H1 (cell line): Measurements from ENCODE around the gene C9. TPM values are rescaled to one million over a fixed set of nuclear protein-coding genes. Genes with fewer than 3 reads are reported as not detected.

ENCODE experiments used
- BACH1 ChIP-seq: IDR thresholded peaks from 2 replicates; pipeline ENCODE4 v1.6.1; 2012; ENCODE audit warnings: low read length, improper control_type of control experiment
- CEBPB ChIP-seq: IDR thresholded peaks from 2 replicates; pipeline ENCODE4 v1.6.1; 2012; ENCODE audit warnings: low read depth, low read length
- HDAC6 ChIP-seq: IDR thresholded peaks from one replicate; pipeline ENCODE4 v1.7.1; 2012; ENCODE audit warnings: low read depth, mild to moderate bottlenecking, inconsistent platforms, low read length, moderate library complexity
- KDM5A ChIP-seq: fragments of 200-600 bp; IDR thresholded peaks from 2 replicates; pipeline ENCODE4 v1.7.1; 2012; ENCODE audit warnings: mild to moderate bottlenecking, low read length, inconsistent platforms, mixed read lengths
- RAD21 ChIP-seq, 2 experiments: IDR thresholded peaks in 1 of 2; conservative IDR thresholded peaks in 1 of 2; 2 replicates each; pipeline ENCODE4 v1.6.1; 2011; ENCODE audit warnings: low read depth in 2 of 2, low read length in 2 of 2, improper control_type of control experiment in 1 of 2, inconsistent platforms in 1 of 2, mild to moderate bottlenecking in 1 of 2, moderate library complexity in 1 of 2
- RBBP5 ChIP-seq: IDR thresholded peaks from 2 replicates; pipeline ENCODE4 v1.7.1; 2012; ENCODE audit warnings: low read depth, mild to moderate bottlenecking, inconsistent platforms, low read length, moderate library complexity, borderline replicate concordance
- polyA plus RNA-seq, 7 experiments: library from polyadenylated mRNA; depleted of rRNA in 3 of 7; stranded (reverse) in 5 of 7; unstranded in 2 of 7; fragments of >200 nt in 5 of 7; fragments of 200-250 nt in 2 of 7; gene quantifications; 1 replicate in 5 of 7; 2 replicates in 1 of 7; 4 replicates in 1 of 7; pipeline versions ENCODE4 v1.2.1 to v1.2.3, GENCODE V29; 2011 to 2013; ENCODE audit warnings: missing spikeins in 2 of 7, mixed read lengths in 2 of 7
- total RNA-seq: library from RNA; stranded (reverse); fragmentation: NEBNext Ultra II Directional; extraction: Animal tissue kit (Norgen Biotek cat#: 25700); gene quantifications from 2 replicates; pipeline ENCODE4 v1.2.1, GENCODE V29; 2021

The C9 gene
- total and polyA plus RNA-seq, 2 of the 8 experiments (the other 6 are each of a cell fraction or from before 2014, with no cell fraction given) = not detected

DNA sequence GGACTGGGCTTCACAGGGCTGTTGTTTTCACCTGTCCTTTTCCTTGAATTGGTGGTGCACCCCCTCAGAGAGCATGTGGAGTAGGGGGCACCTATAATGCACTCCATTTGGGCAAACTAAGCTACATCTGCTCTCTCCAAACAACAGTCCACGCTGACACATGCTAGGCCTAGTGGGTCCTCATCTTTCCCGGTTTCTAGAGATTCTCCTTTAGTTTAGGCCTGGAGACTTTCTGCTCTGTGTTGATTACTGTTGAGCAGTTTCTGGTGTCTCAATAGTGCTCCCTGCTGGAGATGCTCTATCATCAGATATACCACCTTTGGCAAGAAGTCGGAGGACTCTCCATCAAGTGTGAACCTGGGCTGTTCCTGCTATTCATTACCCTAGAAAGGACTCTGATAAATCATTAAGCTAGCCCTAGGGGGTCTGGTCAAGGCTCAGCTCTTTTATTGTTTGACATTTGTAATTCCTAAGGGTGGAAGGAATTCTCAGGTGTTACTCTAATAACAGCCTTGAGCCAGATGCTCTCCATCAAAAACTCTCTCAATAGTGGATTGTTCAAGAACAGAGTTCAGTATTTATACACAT lies 81.0 kb downstream of the C9 start (continued):
- TF ChIP-seq KDM5A (no peak), CEBPB (no peak), HDAC6 (no peak), RBBP5 (no peak), BACH1 (0 out of 2 replicates have a peak, but pooled peaks have one; percentile 11), RAD21 (IDR thresholded peaks at IDR 0.05 in 1 of 2, conservative IDR thresholded peaks at IDR 0.05 in 1 of 2; ENCODE audit: low read depth in 2 of 2, low read length in 2 of 2) (peak; percentile 79 to 86)
